ENCODE results near the gene ARL15. TPM values are rescaled to one million over a fixed set of nuclear protein-coding genes. Genes with fewer than 3 reads are reported as not detected.

The ARL15 gene
- total and polyA plus RNA-seq, 9 of the 15 experiments (the other 6 are each of a cell fraction or from before 2014, with no cell fraction given): 18.5 to 80.4 (median 57.0) TPM

- TF ChIP-seq MLX (CRISPR knock-in tag; conservative IDR thresholded peaks at IDR 0.05) (no peak), MTA2 (IDR thresholded peaks at IDR 0.05; ENCODE audit: low read depth) (0 out of 2 replicates have a peak, but pooled peaks have one; percentile 17), SMARCE1 (IDR thresholded peaks at IDR 0.05) (peak; percentile 60; the same call in 1 of the 2 replicates), ZFP30 (CRISPR knock-in tag; IDR thresholded peaks at IDR 0.05; ENCODE audit: borderline replicate concordance) (no peak), MTA1 (IDR thresholded peaks at IDR 0.05; ENCODE audit: borderline replicate concordance) (no peak), ZNF174 (CRISPR knock-in tag; IDR thresholded peaks at IDR 0.05) (no peak), CEBPG (CRISPR knock-in tag; IDR thresholded peaks at IDR 0.05) (no peak), CEBPG (tag; conservative IDR thresholded peaks at IDR 0.05 in 1 of 2, IDR thresholded peaks at IDR 0.05 in 1 of 2) (no peak), ZEB2 (IDR thresholded peaks at IDR 0.05) (peak; percentile 45; the same call in 1 of the 2 replicates), ETS1 (conservative IDR thresholded peaks at IDR 0.05; ENCODE audit: control insufficient read depth, low read depth, low read length) (no peak), DIDO1 (tag; IDR thresholded peaks at IDR 0.05; ENCODE audit: low read depth) (no peak), CLOCK (CRISPR knock-in tag; IDR thresholded peaks at IDR 0.05; ENCODE audit: borderline replicate concordance) (no peak), TCF15 (CRISPR knock-in tag; IDR thresholded peaks at IDR 0.05) (no peak), ZNF318 (IDR thresholded peaks at IDR 0.05; ENCODE audit: borderline replicate concordance in 1 of 2, low read depth in 1 of 2) (no peak)
Measured at GRCh38 chr5:54162184-54162583, 148.2 kb downstream of the ARL15 start (continued).

Measured in K562 (cell line).